ENCODE results near the gene EMD.

The EMD gene

DNA sequence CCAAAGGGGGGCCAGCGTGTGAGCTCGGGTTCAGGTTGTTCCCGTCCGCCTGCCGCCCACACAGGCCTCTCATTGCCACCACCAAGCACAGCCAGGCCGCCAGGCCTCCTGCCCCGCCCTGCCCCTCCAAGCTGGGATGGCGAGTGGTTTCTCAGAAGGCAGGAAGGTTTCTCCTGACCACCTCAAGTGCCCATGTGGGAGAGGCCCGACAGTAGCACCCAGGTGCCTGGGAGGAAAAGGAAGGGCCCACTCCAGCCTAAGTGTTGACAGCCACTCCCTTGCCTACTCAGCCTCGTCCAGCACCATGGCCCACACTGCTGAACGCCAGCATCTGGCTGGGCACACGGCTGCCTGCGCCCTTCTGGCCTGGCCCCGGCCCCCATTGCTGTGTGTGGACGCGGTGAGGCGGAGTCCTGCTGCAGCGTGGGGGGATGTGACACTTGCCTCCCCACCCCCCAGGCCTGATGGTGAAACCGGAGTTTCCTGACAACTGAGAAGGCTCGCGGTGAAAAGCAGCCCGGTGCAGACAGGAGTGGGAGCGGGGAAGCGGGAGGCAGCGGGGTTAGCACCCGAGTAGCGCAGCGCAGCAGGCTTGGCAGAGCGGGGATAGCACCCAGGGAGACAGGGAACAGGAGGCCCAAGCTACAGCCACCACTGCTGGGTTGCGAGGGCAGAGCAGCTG, 23.9 kb upstream of the EMD start:
- DNase-seq (ENCODE audit: low read depth) = no peak

DNA sequence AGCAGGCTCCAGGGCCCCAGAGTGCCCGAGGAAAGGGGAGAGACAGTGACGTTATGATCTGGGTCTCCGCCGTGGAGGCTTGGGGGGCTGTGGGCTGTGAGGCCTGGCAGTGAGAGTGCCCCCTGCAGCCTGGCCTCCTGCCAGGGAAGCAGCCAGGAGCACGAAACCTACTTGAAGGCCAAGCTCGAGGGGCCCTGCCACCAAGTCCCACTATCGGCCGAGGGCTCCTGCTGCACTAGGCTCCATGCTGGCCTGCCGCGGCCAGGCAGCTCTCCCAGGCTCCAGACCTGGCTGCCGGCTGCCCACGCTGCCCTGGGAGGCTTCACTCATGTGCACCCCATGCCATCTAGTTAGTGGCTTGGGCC, 23.3 kb upstream of the EMD start:
- DNase-seq (ENCODE audit: low read depth) = no peak

- DNase-seq (ENCODE audit: low read depth) = no peak
These were observed 22.5 kb upstream of the EMD start for GRCh38 chrX:154356596-154356995.

DNA sequence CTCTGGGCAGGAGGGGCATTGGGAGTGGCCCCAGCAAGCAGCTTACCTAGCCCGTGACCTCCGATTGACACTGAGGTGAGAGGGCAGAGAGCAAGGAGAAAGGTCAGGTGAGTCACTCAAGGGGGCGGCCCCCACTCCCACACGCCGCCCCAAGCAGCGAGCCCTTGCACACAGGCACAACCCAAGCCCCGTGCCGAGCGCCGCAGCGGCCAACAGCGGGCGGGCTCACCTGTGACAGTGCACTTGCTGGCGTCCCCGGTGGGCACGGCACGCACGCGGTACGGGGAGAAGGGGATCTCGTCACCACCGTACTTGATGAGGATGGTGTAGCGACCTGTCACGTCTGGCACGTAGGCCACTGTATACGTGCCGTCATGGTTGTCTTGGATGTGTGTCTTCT, 21.9 kb upstream of the EMD start:
- DNase-seq (ENCODE audit: low read depth) = no peak

- DNase-seq (ENCODE audit: low read depth) = no peak
These were observed 21.1 kb upstream of the EMD start for GRCh38 chrX:154358011-154358410.

DNA sequence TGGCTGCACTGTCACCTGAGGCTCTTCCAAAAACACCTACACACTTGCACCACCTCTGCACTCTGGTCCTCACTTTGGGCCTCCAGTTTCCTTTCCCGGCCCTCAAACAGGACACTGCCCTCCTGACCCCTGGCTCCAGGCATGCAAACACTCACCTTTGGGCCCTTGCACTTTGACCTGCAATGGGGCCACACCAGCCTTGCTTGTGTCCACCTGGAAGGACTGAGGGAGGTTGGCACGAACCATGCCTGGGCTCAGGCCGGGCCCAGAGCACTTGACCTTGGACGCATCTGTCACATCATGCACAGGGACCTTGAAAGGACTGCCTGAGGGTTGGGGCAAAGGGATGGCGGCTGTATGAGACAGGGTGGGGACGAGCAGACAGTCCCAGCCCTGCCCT, 20.3 kb upstream of the EMD start:
- no peak for DNase-seq (ENCODE audit: low read depth)

DNA sequence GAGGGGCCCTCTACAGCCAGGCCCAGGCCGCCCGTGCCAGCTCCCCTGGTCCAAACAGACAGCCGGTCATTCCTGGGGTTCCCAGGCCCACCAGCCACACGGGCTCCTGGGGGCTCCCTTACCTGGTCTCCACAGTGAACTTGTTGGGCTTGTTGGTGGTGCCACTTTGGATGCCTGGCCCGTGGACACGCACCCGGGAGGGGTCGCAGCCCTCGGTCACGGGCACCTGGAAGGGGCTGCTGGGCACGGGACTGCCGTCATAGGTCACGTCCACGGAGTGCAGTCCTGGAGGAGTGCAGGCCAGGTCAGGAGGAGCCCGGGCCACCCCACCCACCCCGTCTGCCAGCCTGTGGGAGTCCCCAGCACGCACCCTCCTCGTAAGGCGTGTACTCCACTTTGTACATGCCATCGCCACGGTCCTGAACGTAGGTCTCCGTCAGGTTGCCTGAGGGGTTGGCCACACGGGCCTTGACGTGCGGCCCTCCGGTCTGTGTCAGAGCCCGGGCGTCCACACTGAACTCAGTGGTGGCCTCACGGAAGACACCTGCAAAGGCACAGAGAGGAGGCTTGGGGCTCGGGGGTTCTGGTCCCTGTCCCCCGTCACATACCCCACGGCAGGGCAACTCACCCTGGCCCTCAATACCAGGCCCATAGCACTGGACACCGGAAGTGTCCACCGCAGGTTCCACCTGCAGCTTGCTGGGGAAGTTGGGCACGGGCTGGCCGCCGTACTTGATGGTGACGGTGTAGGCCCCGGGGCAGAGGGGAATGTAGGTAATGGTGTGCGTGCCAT, 19.5 kb upstream of the EMD start:
- no peak for DNase-seq (ENCODE audit: low read depth)

- no peak for DNase-seq (ENCODE audit: low read depth)
These were observed 18.9 kb upstream of the EMD start for GRCh38 chrX:154360155-154360713.

DNA sequence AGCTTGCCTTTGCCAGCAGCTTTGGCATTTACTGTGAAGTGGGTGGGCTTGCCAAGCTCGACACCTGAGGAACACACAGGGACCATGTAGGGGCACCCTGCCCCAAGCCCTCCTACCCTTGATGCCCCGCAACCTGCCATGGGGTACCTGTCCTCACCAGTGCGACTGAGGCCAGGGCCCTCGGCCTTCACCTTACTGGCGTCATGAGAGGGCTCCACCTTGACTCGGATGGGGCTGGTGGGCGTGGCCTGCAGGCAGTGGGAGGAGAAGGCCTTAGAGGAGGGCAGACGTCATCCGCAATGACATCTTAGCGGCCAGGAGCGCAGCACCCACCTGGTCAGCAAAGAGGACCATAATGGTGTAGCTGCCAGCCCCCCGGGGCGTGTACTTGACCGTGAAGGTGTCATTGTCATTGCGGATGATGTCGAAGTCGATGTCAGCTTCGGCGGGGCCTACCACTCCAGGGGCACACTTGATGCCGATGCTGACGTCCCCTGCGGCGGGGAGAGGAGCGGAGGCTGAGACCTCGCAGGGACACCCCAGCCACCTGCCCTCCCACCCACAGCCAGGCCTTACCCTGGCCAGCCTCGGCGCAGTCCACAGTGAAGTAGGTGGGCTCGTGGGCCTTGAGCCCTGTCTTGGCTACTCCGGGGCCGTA, 16.9 kb upstream of the EMD start:
- no peak for DNase-seq (ENCODE audit: low read depth)

DNA sequence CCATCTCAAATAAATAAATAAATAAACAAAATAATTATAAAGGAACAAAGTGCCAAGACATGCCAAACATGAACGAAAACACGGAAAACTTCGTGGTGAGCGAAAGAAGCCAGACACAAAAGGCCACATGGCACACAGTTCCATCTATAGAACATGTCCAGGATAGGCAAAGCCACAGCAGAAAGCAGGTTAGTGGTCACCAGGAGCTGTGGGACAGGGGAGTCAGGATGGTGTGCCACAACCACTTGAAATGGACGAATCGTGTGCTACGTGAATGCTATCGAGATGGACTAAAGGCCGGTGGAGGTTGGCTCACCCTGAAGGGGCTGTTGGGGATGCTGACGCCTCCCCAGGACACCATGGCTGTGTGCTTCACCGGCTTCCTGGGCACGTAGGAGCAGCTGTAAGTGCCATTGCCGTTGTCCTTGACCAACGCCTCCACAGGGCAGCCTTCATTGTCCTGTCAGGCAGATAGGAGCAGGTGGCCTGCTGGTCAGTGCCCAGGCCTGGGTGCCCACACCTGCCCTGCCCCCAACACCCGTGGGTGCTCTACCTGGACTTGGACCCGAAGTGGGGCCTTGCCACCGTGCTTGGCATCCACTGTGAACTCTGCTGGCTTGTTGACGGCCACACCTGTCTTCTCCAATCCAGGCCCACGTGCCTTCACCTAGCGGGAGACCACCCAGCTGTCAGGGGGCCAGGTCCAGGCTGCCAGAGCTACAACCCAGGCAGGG, 15.2 kb upstream of the EMD start:
- no peak for DNase-seq (ENCODE audit: low read depth)

GRCh38 chrX:154365052-154365600, 14.0 kb upstream of the EMD start:
- DNase-seq (ENCODE audit: low read depth) = no peak

DNA sequence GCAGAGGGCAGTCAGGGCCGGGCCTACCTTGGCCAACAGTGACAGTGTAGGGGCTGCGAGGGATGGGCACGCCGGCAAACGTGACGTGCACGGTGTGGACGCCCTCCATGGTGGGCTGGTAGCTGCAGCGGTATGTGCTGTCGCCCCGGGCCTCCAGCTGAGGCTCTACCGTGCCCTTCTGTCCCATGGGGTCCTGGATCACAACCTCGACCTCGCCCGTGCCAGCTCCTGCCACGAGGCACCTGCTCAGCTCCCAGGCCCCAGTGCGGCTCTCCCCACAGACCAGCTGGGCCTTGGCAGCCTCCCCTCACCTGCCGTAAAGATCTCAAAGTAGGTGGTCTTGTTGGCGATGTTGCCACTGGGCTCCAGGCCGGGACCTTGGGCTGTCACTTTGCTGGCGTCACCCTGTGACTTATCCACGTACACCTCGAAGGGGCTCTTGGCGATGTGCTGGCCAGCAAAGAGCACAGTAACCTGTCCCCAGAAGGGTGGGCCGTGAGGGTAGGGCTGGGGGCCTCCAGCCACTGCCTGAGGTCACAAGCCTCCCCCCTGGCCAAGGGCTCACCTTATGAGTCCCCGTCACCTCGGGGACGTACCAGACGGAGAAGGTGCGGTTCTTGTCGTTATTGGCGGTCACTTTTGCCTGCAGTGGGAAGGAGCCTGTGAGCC, 13.0 kb upstream of the EMD start:
- no peak for DNase-seq (ENCODE audit: low read depth)

GRCh38 chrX:154366666-154367055, 12.4 kb upstream of the EMD start:
- DNase-seq (ENCODE audit: low read depth) = no peak

DNA sequence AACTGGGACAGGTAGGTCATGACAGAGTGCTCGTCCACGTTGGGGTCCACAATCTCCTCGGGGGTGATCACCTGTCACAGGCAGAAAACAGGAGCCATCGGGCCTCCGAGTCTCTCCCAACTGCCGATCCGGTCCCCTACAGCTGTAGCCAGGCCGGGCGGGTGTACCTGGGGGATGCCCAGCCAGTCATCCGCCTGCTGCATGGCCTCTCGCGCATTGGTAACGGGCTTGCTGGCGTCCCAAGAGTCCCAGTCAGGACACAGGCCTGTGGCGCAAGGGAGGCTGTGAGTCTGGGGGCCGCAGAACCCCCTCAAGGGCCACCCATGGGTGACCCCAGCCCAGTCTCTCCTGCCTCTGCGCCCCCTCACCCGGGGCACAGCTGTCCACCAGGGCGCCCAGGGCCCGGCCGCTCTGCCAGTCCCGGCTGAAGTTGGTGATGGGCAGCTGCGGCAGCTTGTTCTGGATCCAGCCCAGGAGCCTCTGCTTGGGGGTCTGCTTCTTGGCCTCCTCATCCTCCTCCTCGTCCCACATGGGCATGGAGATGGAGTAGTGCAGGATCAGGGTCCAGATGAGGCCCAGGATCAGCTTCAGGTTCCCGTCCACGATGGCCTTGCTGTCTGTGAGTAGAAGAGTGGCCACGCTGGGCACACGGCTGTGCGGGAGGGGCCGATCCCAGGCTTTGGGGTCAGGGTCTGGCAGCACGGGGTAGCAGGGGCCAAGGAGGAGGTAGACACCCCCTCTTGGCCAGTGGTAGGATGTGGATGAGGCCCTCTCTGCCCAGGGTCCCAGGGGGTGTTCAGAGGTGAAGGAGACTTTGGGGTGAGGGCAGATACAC, 11.4 kb upstream of the EMD start:
- no peak for DNase-seq (ENCODE audit: low read depth)

GRCh38 chrX:154368630-154369448, 10.3 kb upstream of the EMD start:
- DNase-seq (ENCODE audit: low read depth) = peak; percentile 93

GRCh38 chrX:154369449-154370299, 9.4 kb upstream of the EMD start:
- DNase-seq (ENCODE audit: low read depth) = peak; percentile 67

GRCh38 chrX:154370300-154371016, 8.6 kb upstream of the EMD start:
- no peak for DNase-seq (ENCODE audit: low read depth)

All from stimulated activated CD8-positive, alpha-beta memory T cell treated with anti-CD3 and anti-CD28 coated beads, Interleukin-4, amount 100 ng/mL, for 24 hours (primary cell).